NOMO-1 treated with DMSO at 0.1 percent for 48 hours (cell line): Measurements from ENCODE around the gene UBE3D.
"Not testable (repeated sequence)": the region's sequence is repeated elsewhere in the genome, so short reads cannot be mapped to it uniquely, and the experiment has no call there.

Source experiments
- DNase-seq: peaks from one replicate; lab custom pipeline; 2025; ENCODE audit not compliant: unreplicated experiment; lab: John Stamatoyannopoulos, UW

UBE3D gene

GRCh38 chr6:82877213-82878195, 188.1 kb downstream of the UBE3D start:
- no peak for DNase-seq

GRCh38 chr6:82875573-82876185, 190.0 kb downstream of the UBE3D start:
- no peak for DNase-seq

- DNase-seq, result no peak
Measured at GRCh38 chr6:82874867-82875266, 190.8 kb downstream of the UBE3D start.

GRCh38 chr6:82872185-82872584, 193.5 kb downstream of the UBE3D start:
- DNase-seq, result no peak

GRCh38 chr6:82870582-82871172, 195.0 kb downstream of the UBE3D start:
- DNase-seq, result no peak

GRCh38 chr6:82869493-82869892, 196.1 kb downstream of the UBE3D start:
- no peak for DNase-seq

DNA sequence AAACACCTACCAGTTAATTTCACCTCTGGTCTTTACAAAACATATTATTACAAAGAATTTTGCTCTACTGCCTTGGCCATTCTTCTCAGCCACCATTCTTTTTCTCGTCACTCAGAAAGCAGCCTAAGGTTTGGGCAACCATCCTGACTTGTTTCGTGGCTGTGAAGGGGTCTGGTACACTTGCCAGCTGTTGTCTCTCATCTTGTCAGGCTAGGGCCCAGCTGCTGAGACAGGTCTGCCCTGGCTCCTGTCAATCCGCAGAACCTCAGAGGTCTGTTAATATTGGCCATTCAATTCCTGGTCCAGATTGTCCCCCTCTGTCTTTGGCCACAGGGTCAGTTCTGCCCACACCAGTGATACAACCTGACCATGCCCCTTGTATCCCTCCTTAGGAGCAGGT, 197.7 kb downstream of the UBE3D start:
- no peak for DNase-seq

- DNase-seq, result no peak
Measured at GRCh38 chr6:82866446-82866845, 199.2 kb downstream of the UBE3D start.

DNA sequence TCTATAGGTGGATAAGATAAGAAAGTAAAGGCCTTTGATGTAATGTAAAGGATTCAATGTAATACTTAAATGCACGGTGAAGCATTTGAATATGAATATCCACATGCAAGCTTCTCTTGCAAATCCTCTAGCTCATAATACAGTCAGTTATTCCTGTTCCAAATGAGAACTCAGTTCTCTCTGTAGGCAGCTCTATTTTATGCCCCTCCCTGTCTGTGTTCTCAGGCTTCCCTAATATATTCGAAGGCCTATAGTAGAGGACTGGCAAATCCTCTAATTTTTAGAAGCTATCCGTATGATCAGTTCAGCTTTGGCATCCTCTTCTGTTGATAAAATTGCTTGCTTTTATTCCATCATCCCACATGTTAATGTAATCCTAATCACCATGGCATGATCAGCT, 200.2 kb downstream of the UBE3D start:
- DNase-seq, result no peak

DNA sequence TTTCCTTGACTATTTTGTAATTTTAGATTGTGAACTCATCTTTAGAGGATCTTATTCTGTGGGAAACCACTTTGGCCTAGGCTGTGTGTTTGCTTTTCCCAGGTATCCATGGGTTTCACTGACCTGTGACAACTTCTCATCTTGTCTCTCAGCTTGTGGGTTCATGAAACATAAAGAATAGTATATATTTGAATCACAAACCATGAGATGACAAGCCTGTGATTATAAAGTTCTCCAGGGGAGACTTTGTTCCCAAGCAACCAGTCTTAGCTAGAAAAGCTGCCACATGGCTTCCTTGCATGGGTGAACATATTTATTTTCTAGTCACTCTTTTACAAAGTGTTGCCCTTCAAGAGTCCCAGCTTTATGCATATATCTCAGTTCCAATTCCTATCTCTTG, 201.9 kb downstream of the UBE3D start:
- no peak for DNase-seq

GRCh38 chr6:82862543-82862942, 203.1 kb downstream of the UBE3D start:
- no peak for DNase-seq

- DNase-seq, result no peak
Measured at GRCh38 chr6:82861121-82861520, 204.5 kb downstream of the UBE3D start.

GRCh38 chr6:82856077-82856476, 209.6 kb downstream of the UBE3D start:
- not testable (repeated sequence) for DNase-seq

DNA sequence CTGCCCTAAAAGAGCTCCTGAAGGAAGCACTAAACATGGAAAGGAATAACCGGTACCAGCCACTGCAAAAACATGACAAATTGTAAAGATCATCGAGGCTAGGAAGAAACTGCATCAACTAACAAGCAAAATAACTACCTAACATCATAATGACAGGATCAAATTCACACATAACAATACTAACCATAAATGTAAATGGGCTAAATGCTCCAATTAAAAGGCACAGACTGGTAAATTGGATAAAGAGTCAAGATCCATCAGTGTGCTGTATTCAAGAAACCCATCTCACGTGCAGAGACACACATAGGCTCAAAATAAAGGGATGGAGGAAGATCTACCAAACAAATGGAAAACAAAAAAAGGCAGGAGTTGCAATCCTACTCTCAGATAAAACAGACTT, 212.7 kb downstream of the UBE3D start:
- DNase-seq, result not testable (repeated sequence)

DNA sequence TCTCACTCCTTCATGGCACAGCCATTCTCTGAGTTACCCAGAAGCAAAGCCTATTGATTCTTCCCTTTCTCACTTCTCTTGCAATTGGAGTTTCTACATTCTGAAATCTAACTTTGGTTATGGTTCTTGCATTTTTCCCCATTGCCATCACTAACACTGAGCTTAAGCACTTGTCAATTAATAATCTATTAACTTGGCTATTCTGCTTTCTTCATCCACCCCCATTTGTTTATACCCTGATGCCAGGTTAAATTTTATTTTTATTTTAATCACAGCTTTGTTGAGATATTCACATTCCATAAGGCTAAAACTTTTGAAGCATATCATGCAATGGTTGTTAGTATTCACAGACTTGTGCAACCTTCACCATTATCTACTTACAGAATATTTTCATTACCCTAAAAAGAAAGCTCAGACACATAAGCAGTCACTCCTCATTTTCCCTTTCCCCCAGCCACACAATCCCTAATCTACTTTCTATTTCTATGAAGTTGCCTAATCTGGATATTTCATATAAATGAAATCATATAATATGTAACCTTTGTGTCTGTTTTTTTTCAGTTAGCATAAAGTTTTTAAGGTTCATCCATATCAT, 222.3 kb downstream of the UBE3D start:
- no peak for DNase-seq

GRCh38 chr6:82842721-82843120, 222.9 kb downstream of the UBE3D start:
- no peak for DNase-seq
